GM12872 (cell line): ENCODE data around the gene RNASE8.

Experiments used
- CTCF ChIP-seq: IDR thresholded peaks from 3 replicates; pipeline ENCODE4 v1.5.1; 2011; ENCODE audit warnings: low read depth, mild to moderate bottlenecking, low read length, moderate library complexity; ENCODE audit not compliant: insufficient read depth

Gene RNASE8

GRCh38 chr14:21078726-21079125 lies 21.1 kb downstream of the RNASE8 start:
- no peak for TF ChIP-seq CTCF

- no peak for TF ChIP-seq CTCF
Measured at GRCh38 chr14:21081521-21082142, 24.0 kb downstream of the RNASE8 start.

- no peak for TF ChIP-seq CTCF
Measured at GRCh38 chr14:21083565-21084325, 26.1 kb downstream of the RNASE8 start.

- no peak for TF ChIP-seq CTCF
Measured at GRCh38 chr14:21084396-21084795, 26.8 kb downstream of the RNASE8 start.

- no peak for TF ChIP-seq CTCF
Measured at GRCh38 chr14:21084998-21085853, 27.6 kb downstream of the RNASE8 start.

- no peak for TF ChIP-seq CTCF
Measured at GRCh38 chr14:21086908-21087293, 29.3 kb downstream of the RNASE8 start.
